Tongue (tissue), 2 donors: ENCODE results near the gene XPC. TPM values are rescaled to one million over a fixed set of nuclear protein-coding genes. Genes with fewer than 3 reads are reported as not detected.
"Not testable (repeated sequence)": the region's sequence is repeated elsewhere in the genome, so short reads cannot be mapped to it uniquely, and the experiment has no call there.

Experiments
- DNase-seq: peaks from one replicate; pipeline ENCODE4 v3.0.0-alpha.2; 2015
- total RNA-seq: library from RNA; depleted of rRNA; stranded (reverse); fragments of >200 nt; gene quantifications from one replicate; pipeline ENCODE4 v1.2.3, GENCODE V29; 2014

Gene XPC
- total RNA-seq: 22.5 TPM

GRCh38 chr3:14178247-14179113 is at the start of gene XPC, which contains the start of gene LSM3:
Gene XPC, minus strand, starts transcription at chr3:14178601. Its CDS starts 33 bp downstream, at chr3:14178568.
Gene LSM3, plus strand, starts transcription at chr3:14178817. Its CDS starts 44 bp downstream, at chr3:14178861.
- peak; percentile 99 for DNase-seq

GRCh38 chr3:14227856-14228255 is 49.5 kb upstream of the XPC start:
- DNase-seq: no peak

- DNase-seq: not testable (repeated sequence)
These were observed 48.0 kb upstream of the XPC start for GRCh38 chr3:14226351-14226750.

- DNase-seq: no peak
These were observed 47.0 kb upstream of the XPC start for GRCh38 chr3:14225421-14225820.

GRCh38 chr3:14224895-14225294 is 46.5 kb upstream of the XPC start:
- no peak for DNase-seq

- no peak for DNase-seq
These were observed 45.2 kb upstream of the XPC start for GRCh38 chr3:14223595-14223994.

GRCh38 chr3:14222900-14223594 is 44.6 kb upstream of the XPC start:
- DNase-seq: no peak

- no peak for DNase-seq
These were observed 44.1 kb upstream of the XPC start for GRCh38 chr3:14222457-14222856.

GRCh38 chr3:14221902-14222301 is 43.5 kb upstream of the XPC start:
- DNase-seq: no peak

GRCh38 chr3:14220933-14221332 is 42.5 kb upstream of the XPC start:
- no peak for DNase-seq

- no peak for DNase-seq
These were observed 40.0 kb upstream of the XPC start for GRCh38 chr3:14218355-14218754.

- DNase-seq: peak; percentile 97
These were observed 38.1 kb upstream of the XPC start for GRCh38 chr3:14216257-14217048.

- no peak for DNase-seq
These were observed 36.4 kb upstream of the XPC start for GRCh38 chr3:14214764-14215163.

GRCh38 chr3:14213066-14213774 is 34.8 kb upstream of the XPC start:
- no peak for DNase-seq

- no peak for DNase-seq
These were observed 33.6 kb upstream of the XPC start for GRCh38 chr3:14212032-14212431.

- no peak for DNase-seq
These were observed 33.2 kb upstream of the XPC start for GRCh38 chr3:14211621-14212020.

- DNase-seq: no peak
These were observed 32.6 kb upstream of the XPC start for GRCh38 chr3:14210843-14211594.

GRCh38 chr3:14210290-14210688 is 31.9 kb upstream of the XPC start:
- no peak for DNase-seq

- peak; percentile 20 for DNase-seq
These were observed 31.3 kb upstream of the XPC start for GRCh38 chr3:14209581-14210289.

- DNase-seq: peak; percentile 21
These were observed 30.6 kb upstream of the XPC start for GRCh38 chr3:14208977-14209394.

- no peak for DNase-seq
These were observed 29.8 kb upstream of the XPC start for GRCh38 chr3:14208168-14208567.
